T-helper 1 cell treated with Interleukin-12 subunit alpha and Interleukin-12 subunit beta and Interleukin-4 antibody, amounts not matched to agents 30 μg/mL and 1 μg/mL, for 36 hours (primary cell): ENCODE data around the gene GOSR2.

ENCODE experiments used
- H3K27ac Mint-ChIP-seq: one replicate; pipeline ENCODE4 v1.8.0; 2021; ENCODE audit warnings: mild to moderate bottlenecking, mixed read lengths
- H3K27me3 Mint-ChIP-seq: one replicate; pipeline ENCODE4 v1.8.0; 2021; ENCODE audit warnings: low read depth, mixed read lengths
- H3K36me3 Mint-ChIP-seq: one replicate; pipeline ENCODE4 v1.8.0; 2021; ENCODE audit warnings: low read depth, mixed read lengths
- H3K4me1 Mint-ChIP-seq: one replicate; pipeline ENCODE4 v1.8.0; 2021; ENCODE audit warnings: low read depth, mixed read lengths
- H3K4me3 Mint-ChIP-seq: one replicate; pipeline ENCODE4 v1.8.0; 2021; ENCODE audit warnings: mild to moderate bottlenecking, moderate library complexity, mixed read lengths
- H3K9me3 Mint-ChIP-seq: one replicate; pipeline ENCODE4 v1.8.0; 2021; ENCODE audit warnings: mixed read lengths

GOSR2 gene

DNA sequence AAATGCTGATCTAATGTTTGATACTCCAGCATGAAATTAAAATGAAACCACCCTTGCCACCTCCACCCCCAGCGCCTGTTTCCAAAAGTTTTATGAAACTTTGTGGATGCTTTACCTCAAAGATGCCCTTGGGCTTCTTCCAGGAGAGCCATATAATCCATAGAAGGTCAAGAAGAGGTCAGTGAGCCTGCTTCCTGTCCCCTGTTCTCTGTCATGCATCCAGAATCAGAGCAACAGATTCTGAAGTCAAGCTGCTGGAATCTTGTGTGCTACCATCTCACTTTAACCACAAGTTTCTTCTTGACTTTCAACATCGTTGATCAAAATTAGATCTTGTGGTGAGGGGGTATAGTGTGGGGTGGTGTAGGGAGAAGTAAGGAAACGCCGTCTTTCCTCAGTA, 8.6 kb downstream of the GOSR2 start:
- peaks cover 21% of the 10 kb centered on the region for H3K4me1 Mint-ChIP-seq
- H3K9me3 Mint-ChIP-seq, result no peaks in the 10 kb centered on the region
- H3K4me3 Mint-ChIP-seq, result no peak overlapping the region
- H3K27ac Mint-ChIP-seq, result no peak overlapping the region
- H3K27me3 Mint-ChIP-seq, result no peaks in the 10 kb centered on the region
- peaks cover 41% of the 10 kb centered on the region for H3K36me3 Mint-ChIP-seq

DNA sequence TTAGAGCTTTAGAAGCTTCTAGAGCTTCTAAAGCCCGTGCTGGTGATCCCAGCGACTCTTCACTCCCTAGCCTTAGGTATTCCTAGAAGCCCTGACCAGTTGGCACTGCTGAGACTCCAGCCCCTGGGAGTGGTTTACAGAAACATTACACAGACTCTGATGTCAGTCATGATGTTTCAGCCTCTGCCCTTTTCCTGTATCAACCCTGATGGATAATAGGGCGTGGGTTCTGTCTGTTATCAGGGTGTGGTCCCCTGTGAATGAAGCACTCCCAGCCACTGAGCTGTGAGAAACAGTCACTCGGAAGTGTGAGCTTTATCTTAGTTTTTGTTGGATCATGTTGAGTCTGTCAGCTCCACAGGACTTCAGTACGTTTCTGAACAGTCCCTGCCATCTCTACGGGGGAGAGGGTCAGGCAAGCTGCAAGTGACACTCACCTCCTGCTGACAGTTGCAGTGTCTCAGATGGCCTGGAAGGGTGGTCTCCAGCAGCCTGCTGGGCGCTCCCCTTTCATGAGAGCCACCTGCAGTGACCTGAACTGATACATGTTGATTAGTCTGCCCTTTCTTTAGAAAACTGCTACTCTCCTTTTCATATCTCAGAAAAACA, 12.8 kb downstream of the GOSR2 start:
- Mint-ChIP-seq H3K27ac (no peak overlapping the region), H3K4me3 (no peak overlapping the region), H3K4me1 (peaks cover 3% of the 10 kb centered on the region), H3K36me3 (peaks cover 57% of the 10 kb centered on the region), H3K27me3 (no peaks in the 10 kb centered on the region), H3K9me3 (no peaks in the 10 kb centered on the region)

DNA sequence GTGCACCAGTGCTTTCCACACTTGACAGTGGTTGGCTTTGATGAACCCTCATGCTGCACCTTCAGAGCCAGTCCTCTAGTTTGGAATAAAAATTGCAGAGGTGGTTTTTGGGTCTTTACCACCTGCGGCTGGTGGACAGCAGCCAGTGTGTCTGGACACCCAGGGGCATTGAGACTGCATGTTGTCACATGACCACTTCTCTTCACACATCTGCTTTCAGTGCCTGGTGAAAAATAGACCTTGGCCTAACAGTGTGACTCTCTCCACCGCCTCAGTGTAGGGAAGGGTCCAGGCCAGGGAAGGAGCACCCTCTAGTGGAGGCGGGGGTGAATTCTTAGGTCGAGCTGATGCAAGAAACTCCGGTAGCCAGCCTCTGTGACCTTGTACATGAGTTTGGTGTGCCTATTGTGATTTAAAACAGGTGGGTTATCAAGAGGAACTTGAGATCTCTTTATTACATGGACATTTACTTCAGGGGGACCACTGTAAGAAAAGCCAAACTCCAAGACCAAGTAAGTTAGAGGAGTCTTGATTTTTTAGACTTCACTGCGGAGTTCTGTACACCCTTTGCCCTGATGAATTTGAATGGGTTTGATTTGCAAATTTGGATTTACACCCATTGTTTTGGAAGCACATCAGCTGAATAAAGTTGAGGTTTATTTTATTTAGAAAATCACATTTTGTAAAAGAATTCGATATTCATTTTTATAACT, 17.9 kb downstream of the GOSR2 start:
- Mint-ChIP-seq H3K4me1 (peaks cover 10% of the 10 kb centered on the region), H3K27me3 (no peaks in the 10 kb centered on the region), H3K4me3 (no peak overlapping the region), H3K36me3 (peaks cover 30% of the 10 kb centered on the region), H3K27ac (no peak overlapping the region), H3K9me3 (no peaks in the 10 kb centered on the region)

DNA sequence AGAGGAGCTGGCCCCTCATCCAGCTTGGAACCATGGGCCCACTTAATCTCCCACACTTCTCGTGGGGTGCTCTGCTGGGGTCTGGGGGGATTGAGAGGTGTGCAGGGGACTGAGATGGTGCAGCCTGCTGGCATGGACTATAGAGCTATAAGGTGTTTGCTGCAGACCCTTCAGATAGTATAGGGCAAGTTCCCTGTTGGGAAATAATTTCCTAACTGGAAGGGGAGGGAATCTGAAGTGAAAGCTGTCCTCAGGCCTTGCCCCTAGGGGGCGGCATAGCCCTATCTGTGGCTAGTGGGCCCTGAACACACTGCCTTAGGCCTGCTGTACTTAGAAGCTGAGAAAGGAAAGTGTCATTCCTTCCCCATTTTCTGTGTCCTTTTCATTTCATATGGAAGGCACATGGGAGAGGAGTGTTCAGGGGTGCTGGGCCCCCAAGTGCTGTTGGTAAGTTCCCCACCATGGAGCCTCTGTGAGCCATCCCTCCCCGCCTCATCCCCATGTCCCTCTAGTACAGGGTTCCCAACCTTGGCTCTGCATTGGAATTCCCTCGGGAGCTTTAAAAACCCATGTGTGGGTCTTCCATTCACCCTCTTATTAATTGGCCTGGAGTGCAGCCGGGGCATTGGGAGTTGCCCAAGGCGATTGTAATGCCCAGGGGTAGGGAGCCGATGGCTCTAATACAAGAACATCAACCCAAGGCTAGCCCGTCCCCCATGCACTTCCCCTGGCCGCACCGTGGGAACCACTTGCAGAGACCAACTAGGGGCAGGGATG, 19.7 kb downstream of the GOSR2 start:
- Mint-ChIP-seq H3K36me3 (peaks cover 23% of the 10 kb centered on the region), H3K9me3 (no peaks in the 10 kb centered on the region), H3K4me3 (no peak overlapping the region), H3K4me1 (peaks cover 10% of the 10 kb centered on the region), H3K27me3 (no peaks in the 10 kb centered on the region), H3K27ac (no peak overlapping the region)

DNA sequence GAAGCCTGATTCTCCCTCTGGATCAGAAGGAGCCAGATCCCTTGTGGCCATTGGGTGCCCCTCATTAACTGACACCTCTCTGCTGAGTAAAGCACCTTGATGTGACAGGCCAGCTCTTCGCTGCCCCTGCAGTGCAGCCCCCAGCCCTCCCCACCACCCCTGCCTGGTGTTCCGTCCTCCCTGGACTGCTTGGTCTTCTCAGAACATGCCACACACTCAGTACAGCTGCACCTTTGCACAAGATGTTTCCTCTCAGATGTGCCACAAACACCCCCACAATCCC, 20.2 kb downstream of the GOSR2 start:
- H3K27me3 Mint-ChIP-seq, result no peaks in the 10 kb centered on the region
- H3K27ac Mint-ChIP-seq, result no peak overlapping the region
- peaks cover 23% of the 10 kb centered on the region for H3K36me3 Mint-ChIP-seq
- H3K9me3 Mint-ChIP-seq, result no peaks in the 10 kb centered on the region
- no peak overlapping the region for H3K4me3 Mint-ChIP-seq
- H3K4me1 Mint-ChIP-seq, result peaks cover 10% of the 10 kb centered on the region

DNA sequence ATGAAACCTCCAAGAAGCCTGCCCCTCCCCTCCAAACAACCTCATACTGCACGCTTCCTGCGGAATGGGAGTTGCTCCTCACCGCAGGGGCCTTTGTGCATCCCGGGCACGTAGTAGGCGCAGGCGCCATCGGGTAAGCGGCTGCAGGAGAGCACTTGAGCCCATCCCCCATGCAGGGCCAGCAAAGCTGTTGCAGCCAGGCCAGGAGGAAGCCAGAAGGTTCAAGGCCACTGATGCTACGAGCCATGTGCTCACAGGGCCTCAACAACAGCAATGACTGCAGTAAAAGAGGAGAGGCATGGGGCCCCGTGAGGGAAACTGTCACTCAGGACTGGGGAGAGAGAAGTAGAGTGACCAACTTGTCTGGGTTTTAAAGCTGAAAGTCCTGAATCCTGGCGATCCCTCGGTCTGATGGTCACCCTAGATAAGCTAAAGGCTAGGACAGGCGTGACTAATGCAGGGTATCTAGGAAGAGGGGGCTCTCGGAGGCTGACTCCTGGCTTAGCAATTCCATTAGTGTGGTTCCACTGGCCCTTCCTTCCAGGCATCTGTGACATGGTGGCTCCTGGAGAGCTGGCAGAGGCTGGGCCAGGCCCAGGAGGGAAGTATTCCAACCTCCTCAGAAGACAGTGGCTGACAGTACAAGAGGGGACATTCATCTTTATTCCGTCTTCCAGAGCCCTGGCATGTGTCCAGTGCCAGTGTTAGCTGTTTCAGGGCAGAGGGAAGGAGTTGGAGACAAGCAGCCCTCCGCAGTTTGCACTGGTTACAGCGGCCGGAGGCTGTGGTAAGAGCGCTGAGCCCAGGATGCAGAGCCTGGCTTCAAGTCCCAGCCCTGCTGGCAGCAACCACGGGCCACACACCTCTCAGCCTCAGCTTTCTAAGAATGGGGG, 20.8 kb downstream of the GOSR2 start:
- Mint-ChIP-seq H3K4me1 (peaks cover 10% of the 10 kb centered on the region), H3K9me3 (no peaks in the 10 kb centered on the region), H3K27ac (no peak overlapping the region), H3K4me3 (no peak overlapping the region), H3K27me3 (no peaks in the 10 kb centered on the region), H3K36me3 (peaks cover 19% of the 10 kb centered on the region)

DNA sequence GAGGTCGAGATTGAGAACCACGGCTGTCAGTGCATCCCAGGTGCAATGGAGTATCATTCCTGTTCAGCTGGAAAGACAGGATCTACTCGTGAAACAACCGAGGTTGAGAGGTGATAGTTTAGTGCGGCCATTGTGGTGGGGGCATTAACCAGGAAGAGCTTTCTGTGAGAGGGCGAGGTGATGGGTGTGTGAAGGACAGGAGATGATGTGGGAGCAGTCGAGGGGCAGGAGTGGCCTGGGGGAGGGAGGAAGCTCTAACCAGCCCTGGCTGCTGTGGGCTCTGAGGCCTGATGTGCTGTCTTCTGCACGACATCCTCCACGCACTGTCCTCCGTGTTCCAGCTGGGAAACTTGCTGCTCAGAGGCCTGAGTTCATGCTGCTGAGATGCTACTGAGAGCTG, 22.0 kb downstream of the GOSR2 start:
- Mint-ChIP-seq H3K27me3 (no peaks in the 10 kb centered on the region), H3K4me1 (peaks cover 10% of the 10 kb centered on the region), H3K4me3 (no peak overlapping the region), H3K36me3 (peaks cover 12% of the 10 kb centered on the region), H3K9me3 (no peaks in the 10 kb centered on the region), H3K27ac (no peak overlapping the region)

DNA sequence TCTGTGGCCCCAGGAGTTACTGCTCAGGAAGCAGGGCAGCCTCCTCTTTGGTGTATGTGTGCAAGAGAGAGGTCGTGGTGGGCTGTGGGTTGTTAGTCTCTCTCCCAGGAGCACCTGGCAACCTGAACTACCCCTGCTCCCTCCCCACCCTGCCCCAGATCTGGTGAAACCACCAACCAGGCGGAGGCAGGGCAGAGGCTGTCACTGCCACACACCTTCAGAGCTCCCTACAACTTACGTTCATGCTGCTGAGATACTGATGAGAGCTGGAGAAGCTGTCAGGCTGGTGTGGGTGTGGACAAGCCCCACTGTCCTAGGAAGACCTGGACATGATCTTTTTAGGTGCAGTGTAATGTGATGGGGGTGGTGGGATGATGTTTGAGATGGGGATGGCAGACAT, 24.3 kb downstream of the GOSR2 start:
- Mint-ChIP-seq H3K4me1 (peaks cover 7% of the 10 kb centered on the region), H3K4me3 (no peak overlapping the region), H3K9me3 (no peaks in the 10 kb centered on the region), H3K27me3 (no peaks in the 10 kb centered on the region), H3K27ac (no peak overlapping the region), H3K36me3 (peaks cover 2% of the 10 kb centered on the region)

DNA sequence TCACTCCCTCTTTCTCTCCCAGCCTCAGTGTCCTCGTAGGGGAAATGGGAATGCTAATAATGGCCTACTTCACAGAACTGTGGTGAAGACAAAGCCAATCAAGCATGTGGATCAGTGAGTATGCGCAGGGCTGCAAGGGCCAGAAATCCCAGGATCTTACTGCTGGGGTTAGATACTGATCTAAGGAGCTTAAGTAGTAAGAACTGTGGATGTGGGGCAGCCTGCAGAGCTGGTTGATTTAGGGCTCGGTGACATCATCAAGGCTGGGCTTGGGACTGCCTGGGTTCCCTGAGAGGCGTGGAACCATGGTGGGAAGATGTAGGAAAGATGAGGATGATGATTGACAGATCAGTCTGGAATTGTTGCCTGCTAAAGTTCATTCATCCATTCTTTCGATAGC, 25.6 kb downstream of the GOSR2 start:
- Mint-ChIP-seq H3K9me3 (no peaks in the 10 kb centered on the region), H3K36me3 (no peaks in the 10 kb centered on the region), H3K4me1 (peaks cover under 1% of the 10 kb centered on the region), H3K27ac (no peak overlapping the region), H3K27me3 (no peaks in the 10 kb centered on the region), H3K4me3 (no peak overlapping the region)

DNA sequence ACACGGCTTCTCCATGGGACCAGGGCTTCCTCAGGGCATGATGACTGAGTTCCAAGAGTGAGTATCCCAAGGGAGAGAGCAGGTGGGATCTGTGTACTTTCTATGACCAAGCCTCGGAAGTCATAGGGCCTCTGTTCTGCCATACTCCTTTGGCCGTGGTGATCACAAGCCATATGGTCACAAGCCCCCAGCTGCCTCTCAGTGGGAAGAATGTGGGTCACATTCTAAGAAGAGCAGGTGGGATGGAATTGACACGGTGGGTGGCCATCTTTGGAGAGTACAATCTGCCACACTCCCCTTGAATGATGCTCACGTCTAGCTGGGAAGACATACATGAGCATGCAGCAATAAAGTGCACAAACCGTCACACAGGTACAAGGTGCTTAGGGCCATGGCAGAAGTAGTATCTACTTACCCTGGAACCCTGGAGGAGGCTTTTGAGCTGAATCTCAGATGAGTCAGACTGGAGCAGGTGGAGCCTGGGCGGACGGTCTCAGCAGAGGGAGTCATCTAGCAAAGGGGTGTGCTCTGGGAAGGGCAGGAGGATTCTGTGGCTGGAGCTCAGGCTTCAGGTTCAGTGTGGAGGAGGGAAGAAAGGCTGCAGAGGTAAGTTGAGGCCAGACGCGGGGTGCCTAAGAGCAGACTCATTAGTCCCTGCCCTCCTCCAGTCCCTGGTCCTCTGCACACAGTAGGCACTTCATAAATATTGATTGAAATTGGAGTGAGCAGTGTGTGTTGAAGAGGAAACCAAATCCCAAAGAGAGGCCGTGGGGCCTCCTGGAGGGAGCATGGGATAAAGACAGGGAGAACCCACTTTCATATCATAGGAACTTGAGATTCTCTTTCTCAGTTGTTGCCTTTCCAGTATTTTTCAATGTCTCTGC, 26.6 kb downstream of the GOSR2 start:
- H3K9me3 Mint-ChIP-seq, result no peaks in the 10 kb centered on the region
- no peak overlapping the region for H3K27ac Mint-ChIP-seq
- no peaks in the 10 kb centered on the region for H3K4me1 Mint-ChIP-seq
- no peak overlapping the region for H3K4me3 Mint-ChIP-seq
- no peaks in the 10 kb centered on the region for H3K36me3 Mint-ChIP-seq
- no peaks in the 10 kb centered on the region for H3K27me3 Mint-ChIP-seq

DNA sequence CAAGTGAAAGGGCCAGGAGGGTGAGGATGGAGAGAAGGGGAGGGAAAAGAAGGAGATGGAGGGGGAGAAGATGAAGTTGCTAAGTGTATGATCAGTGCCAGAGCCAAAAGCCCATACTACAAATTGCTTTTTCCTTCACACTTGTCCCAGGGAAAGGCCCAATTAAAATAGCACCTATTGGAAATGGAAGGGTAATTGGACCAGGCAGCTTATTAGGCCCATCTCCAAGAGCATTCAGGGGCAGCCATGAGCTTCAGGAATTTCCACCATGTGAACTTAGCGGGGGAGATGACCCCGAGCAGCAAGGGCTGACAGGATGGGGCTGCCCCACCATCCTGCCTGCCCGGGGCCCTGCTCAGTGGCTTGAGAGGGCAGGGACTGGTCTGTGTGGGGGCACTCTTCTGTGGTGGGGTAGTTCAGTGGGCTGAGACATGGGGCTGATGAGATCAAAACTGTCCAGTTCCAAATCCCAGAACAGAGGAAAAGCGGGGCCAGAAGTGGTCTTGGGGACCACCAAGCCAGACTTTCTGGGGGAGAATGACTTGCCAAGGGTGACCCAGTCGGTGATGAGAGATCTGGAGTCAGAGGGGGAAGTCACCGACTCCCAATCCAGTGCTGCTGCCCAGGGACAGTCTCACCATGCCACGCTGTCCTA, 27.5 kb downstream of the GOSR2 start:
- no peaks in the 10 kb centered on the region for H3K27me3 Mint-ChIP-seq
- no peaks in the 10 kb centered on the region for H3K4me1 Mint-ChIP-seq
- no peaks in the 10 kb centered on the region for H3K9me3 Mint-ChIP-seq
- H3K27ac Mint-ChIP-seq, result no peak overlapping the region
- H3K36me3 Mint-ChIP-seq, result peaks cover under 1% of the 10 kb centered on the region
- H3K4me3 Mint-ChIP-seq, result no peak overlapping the region

DNA sequence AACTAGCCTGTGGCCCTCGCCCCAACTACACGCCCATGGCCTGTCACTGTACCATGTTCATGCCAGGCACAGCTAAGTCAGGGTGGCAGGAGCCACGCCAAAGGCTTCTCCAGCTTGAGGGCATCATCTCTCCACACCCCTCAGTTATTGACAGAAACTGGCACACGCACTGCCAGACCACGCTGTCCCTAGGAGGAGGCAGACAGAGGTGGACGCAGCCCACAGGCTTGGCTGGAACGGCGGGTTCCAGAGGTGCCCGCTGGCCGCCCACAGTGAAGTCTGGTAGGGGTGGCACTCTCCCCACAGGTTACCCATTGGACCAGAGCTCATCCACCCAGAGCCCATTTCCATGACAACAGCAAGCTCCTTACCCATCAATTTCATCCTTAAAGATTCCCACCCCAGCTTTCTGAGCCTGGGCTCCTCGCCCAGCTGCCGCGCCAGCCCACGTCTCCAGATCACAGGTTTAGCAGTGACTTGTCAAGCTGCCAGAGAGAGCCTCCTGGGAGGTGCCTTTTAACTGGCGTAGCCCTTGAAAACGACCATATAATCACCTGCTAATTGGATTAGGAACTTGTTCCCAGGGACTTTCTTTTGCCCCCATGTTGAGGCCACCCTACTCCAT, 28.1 kb downstream of the GOSR2 start:
- Mint-ChIP-seq H3K9me3 (no peaks in the 10 kb centered on the region), H3K4me1 (no peaks in the 10 kb centered on the region), H3K36me3 (peaks cover 3% of the 10 kb centered on the region), H3K4me3 (no peak overlapping the region), H3K27ac (no peak overlapping the region), H3K27me3 (no peaks in the 10 kb centered on the region)

DNA sequence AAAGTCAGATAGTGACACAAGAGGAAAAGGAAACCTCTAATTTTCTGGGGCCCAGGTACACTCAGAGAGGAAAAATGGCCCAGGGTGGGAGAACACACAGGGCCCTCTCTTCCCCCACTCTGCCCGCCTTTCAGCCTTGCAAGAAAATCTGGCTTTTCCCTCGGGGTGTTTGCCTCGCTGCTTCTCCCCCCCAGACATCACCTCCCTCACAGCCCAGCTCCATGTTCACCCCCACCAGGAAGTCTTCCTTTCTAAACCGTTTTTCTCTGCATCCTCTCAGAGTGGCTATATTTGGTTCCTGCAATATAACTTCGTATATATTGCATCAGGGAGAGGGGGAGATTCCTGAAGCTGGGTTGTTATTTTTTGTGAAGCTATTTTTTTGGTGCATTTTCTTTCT, 28.7 kb downstream of the GOSR2 start:
- H3K36me3 Mint-ChIP-seq, result peaks cover 3% of the 10 kb centered on the region
- no peaks in the 10 kb centered on the region for H3K4me1 Mint-ChIP-seq
- H3K27ac Mint-ChIP-seq, result no peak overlapping the region
- H3K27me3 Mint-ChIP-seq, result no peaks in the 10 kb centered on the region
- no peak overlapping the region for H3K4me3 Mint-ChIP-seq
- H3K9me3 Mint-ChIP-seq, result no peaks in the 10 kb centered on the region
